ENCODE data around the gene SORCS3. TPM values are rescaled to one million over a fixed set of nuclear protein-coding genes. Genes with fewer than 3 reads are reported as not detected.

SORCS3 gene
- total RNA-seq, 1 donor from 2014 or later = not detected

- intact Hi-C loops (cut with micrococcal nuclease) = no loop called here
- no peak for TF ChIP-seq CTCF (IDR thresholded peaks at IDR 0.05)
- no peaks in the 10 kb centered on the region for H3K27me3 Mint-ChIP-seq
- ATAC-seq (ENCODE audit: low read depth) = no peak
- H3K4me3 Mint-ChIP-seq = no peak overlapping the region
- no peaks in the 10 kb centered on the region for H3K36me3 Mint-ChIP-seq (ENCODE audit: low read depth)
- H3K27ac Mint-ChIP-seq = no peak overlapping the region
- no peaks in the 10 kb centered on the region for H3K4me1 Mint-ChIP-seq
- POLR2A ChIA-PET = no interaction called here
- CTCF ChIA-PET = no interaction called here
- H3K9me3 Mint-ChIP-seq = peaks cover 2% of the 10 kb centered on the region
- DNase-seq = no peak
These were observed 421.9 kb downstream of the SORCS3 start for GRCh38 chr10:105062951-105063350.

GRCh38 chr10:105063796-105064195 lies 422.7 kb downstream of the SORCS3 start:
- H3K9me3 Mint-ChIP-seq = peaks cover 2% of the 10 kb centered on the region
- intact Hi-C loops (cut with micrococcal nuclease) = no loop called here
- POLR2A ChIA-PET = no interaction called here

GRCh38 chr10:105068497-105068896 lies 427.4 kb downstream of the SORCS3 start:
- ATAC-seq (ENCODE audit: low read depth) = no peak
- no peak for TF ChIP-seq CTCF (IDR thresholded peaks at IDR 0.05)
- intact Hi-C loops (cut with micrococcal nuclease) = no loop called here
- no peak overlapping the region for H3K27ac Mint-ChIP-seq
- POLR2A ChIA-PET = no interaction called here
- H3K27me3 Mint-ChIP-seq = no peaks in the 10 kb centered on the region
- no peaks in the 10 kb centered on the region for H3K36me3 Mint-ChIP-seq (ENCODE audit: low read depth)
- no peaks in the 10 kb centered on the region for H3K4me1 Mint-ChIP-seq
- CTCF ChIA-PET = no interaction called here
- H3K4me3 Mint-ChIP-seq = no peak overlapping the region
- H3K9me3 Mint-ChIP-seq = peaks cover 2% of the 10 kb centered on the region
- no peak for DNase-seq

More at GRCh38 chr10:105063796-105064195, 422.7 kb downstream of the SORCS3 start:
- ATAC-seq (ENCODE audit: low read depth) = no peak
- no peaks in the 10 kb centered on the region for H3K36me3 Mint-ChIP-seq (ENCODE audit: low read depth)
- no peaks in the 10 kb centered on the region for H3K27me3 Mint-ChIP-seq
- CTCF ChIA-PET = no interaction called here
- no peak for TF ChIP-seq CTCF (IDR thresholded peaks at IDR 0.05)
- no peak overlapping the region for H3K27ac Mint-ChIP-seq
- H3K4me3 Mint-ChIP-seq = no peak overlapping the region
- H3K4me1 Mint-ChIP-seq = no peaks in the 10 kb centered on the region
- no peak for DNase-seq

- H3K4me1 Mint-ChIP-seq = no peaks in the 10 kb centered on the region
- peaks cover 2% of the 10 kb centered on the region for H3K9me3 Mint-ChIP-seq
- H3K4me3 Mint-ChIP-seq = no peak overlapping the region
- no peak overlapping the region for H3K27ac Mint-ChIP-seq
- ChIA-PET CTCF (no interaction called here), POLR2A (no interaction called here)
- no peaks in the 10 kb centered on the region for H3K36me3 Mint-ChIP-seq (ENCODE audit: low read depth)
- ATAC-seq (ENCODE audit: low read depth) = no peak
- TF ChIP-seq CTCF (IDR thresholded peaks at IDR 0.05) = no peak
- no peak for DNase-seq
- H3K27me3 Mint-ChIP-seq = no peaks in the 10 kb centered on the region
- intact Hi-C loops (cut with micrococcal nuclease) = no loop called here
These were observed 429.2 kb downstream of the SORCS3 start for GRCh38 chr10:105070249-105070648.

GRCh38 chr10:105070952-105071351 lies 429.9 kb downstream of the SORCS3 start:
- ATAC-seq (ENCODE audit: low read depth) (no peak), DNase-seq (no peak)
- POLR2A ChIA-PET = no interaction called here
- Mint-ChIP-seq H3K27me3 (no peaks in the 10 kb centered on the region), H3K27ac (no peak overlapping the region), H3K4me3 (no peak overlapping the region), H3K36me3 (ENCODE audit: low read depth) (no peaks in the 10 kb centered on the region), H3K4me1 (no peaks in the 10 kb centered on the region), H3K9me3 (no peaks in the 10 kb centered on the region)
- intact Hi-C loops (cut with micrococcal nuclease) = no loop called here
- CTCF ChIA-PET = no interaction called here
- no peak for TF ChIP-seq CTCF (IDR thresholded peaks at IDR 0.05)
